ENCODE measurements around the gene ENO2. TPM values are rescaled to one million over a fixed set of nuclear protein-coding genes. Genes with fewer than 3 reads are reported as not detected.
"Not testable (repeated sequence)": the region's sequence is repeated elsewhere in the genome, so short reads cannot be mapped to it uniquely, and the experiment has no call there.

Gene ENO2
- total and polyA plus RNA-seq, 8 donors, result 9.3 to 50.0 (median 15.5) TPM

GRCh38 chr12:6867413-6868210, 46.8 kb upstream of the ENO2 start, which contains the start of gene TPI1:
Gene TPI1, plus strand, starts transcription at chr12:6867531. Its CDS starts 36 bp downstream, at chr12:6867567.
- intact Hi-C loops (cut with DNase I), result no loop called here
- Histone ChIP-seq H3K4me1 (peaks cover 31 to 50% of the 10 kb centered on the region in 2 donors), H3K27me3 (no peaks in the 10 kb centered on the region), H3K4me3 (peak within 1 kb of the TSS; percentile 100), H3K9me3 (no peaks in the 10 kb centered on the region), H3K36me3 (peaks cover 0 to 61% of the 10 kb centered on the region in 2 donors), H3K27ac (peak within 1 kb of the TSS; percentile 95 to 96)
- TF ChIP-seq CTCF (IDR thresholded peaks at IDR 0.05), result no peak
- ATAC-seq, result peak; percentile 83
- peak; percentile 82 to 97 (median 91) for DNase-seq

GRCh38 chr12:6868211-6869048, 46.0 kb upstream of the ENO2 start:
- H3K4me3 ChIP-seq, result peak overlapping the region; percentile 100
- no peak for TF ChIP-seq CTCF (IDR thresholded peaks at IDR 0.05)
- no peak for ATAC-seq
- intact Hi-C loops (cut with DNase I), result no loop called here
- H3K27me3 ChIP-seq, result no peaks in the 10 kb centered on the region
- H3K27ac ChIP-seq, result peak overlapping the region; percentile 95 to 96
- H3K9me3 ChIP-seq, result no peaks in the 10 kb centered on the region
- no peak for DNase-seq
- H3K36me3 ChIP-seq, result peaks cover 0 to 52% of the 10 kb centered on the region in 2 donors
- peaks cover 31 to 50% of the 10 kb centered on the region in 2 donors for H3K4me1 ChIP-seq

GRCh38 chr12:6869049-6870021, 45.0 kb upstream of the ENO2 start:
- H3K4me1 ChIP-seq, result peaks cover 31 to 58% of the 10 kb centered on the region in 2 donors
- TF ChIP-seq CTCF (IDR thresholded peaks at IDR 0.05), result peak; percentile 89 to 94
- ATAC-seq (peak; percentile 4), DNase-seq (peak in 3 of 4 donors; percentile 64 to 86 (median 79))
- peak overlapping the region in 1 of 2 donors; percentile 95 for H3K27ac ChIP-seq
- intact Hi-C loops (cut with DNase I), result no loop called here
- H3K4me3 ChIP-seq, result peak overlapping the region; percentile 100
- H3K36me3 ChIP-seq, result peaks cover 0 to 43% of the 10 kb centered on the region in 2 donors
- H3K27me3 ChIP-seq, result no peaks in the 10 kb centered on the region
- no peaks in the 10 kb centered on the region for H3K9me3 ChIP-seq

GRCh38 chr12:6870304-6870703, 44.1 kb upstream of the ENO2 start:
- peaks cover 31 to 63% of the 10 kb centered on the region in 2 donors for H3K4me1 ChIP-seq
- H3K4me3 ChIP-seq; DNase-seq; H3K27me3 ChIP-seq; H3K9me3 ChIP-seq; intact Hi-C loops (cut with DNase I); ATAC-seq: not testable (repeated sequence)
- H3K36me3 ChIP-seq, result peaks cover 0 to 36% of the 10 kb centered on the region in 2 donors
- peak overlapping the region in 1 of 2 donors; percentile 91 for H3K27ac ChIP-seq

Measured in left lung (tissue), 10 donors.